NCI-H1436 (cell line): Measurements from ENCODE around the gene ZNF33A.
A peak's percentile ranks its signal among the peaks of the same experiment; 100 is the strongest.
"Not testable (repeated sequence)": the region's sequence is repeated elsewhere in the genome, so short reads cannot be mapped to it uniquely, and the experiment has no call there.

Experiments
- DNase-seq: peaks from one replicate; lab custom pipeline; 2025; lab: John Stamatoyannopoulos, UW

Gene ZNF33A

DNA sequence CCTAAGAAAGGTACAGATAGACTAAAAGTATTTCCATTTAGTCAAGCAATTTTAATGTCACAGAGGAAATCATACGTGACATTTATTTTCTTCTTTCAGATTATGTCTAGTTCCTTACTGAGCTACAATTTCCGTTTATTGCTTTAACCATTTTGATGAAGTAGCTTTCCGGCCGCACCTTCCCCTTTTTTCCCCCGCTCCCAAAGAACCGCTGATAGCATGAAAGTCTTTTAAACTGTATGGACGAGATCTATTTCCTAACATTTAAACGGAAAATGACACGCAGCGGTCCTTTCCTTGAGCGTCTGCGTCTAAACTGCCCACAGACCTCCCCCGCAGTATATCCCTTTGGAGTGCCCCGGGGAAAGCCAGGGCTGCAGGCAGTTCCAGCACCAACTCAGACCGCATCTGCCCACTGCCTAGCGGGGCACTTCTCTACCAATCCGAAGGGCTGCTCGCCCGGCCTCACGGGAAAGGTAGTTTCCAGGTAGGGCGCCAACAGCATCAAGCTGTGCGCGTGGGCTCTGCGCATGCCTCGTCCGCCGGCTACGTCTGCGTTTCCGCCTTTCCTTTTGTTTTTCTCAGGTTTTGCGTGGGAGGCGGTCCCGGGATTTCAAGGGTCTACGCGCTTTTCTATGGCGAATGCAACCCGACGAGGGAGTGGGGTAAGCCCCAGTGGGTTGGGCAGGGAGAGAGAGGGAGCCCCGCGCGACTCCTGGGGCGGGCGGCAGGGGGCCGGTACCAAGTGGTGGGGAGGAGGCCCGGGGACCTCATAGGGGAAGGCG, at the start of gene ZNF33A:
Gene ZNF33A (plus strand): TSS at position 557 of the 785 bp plus-strand sequence. CDS start 1,667 bp downstream, outside the sequence.
- peak; percentile 96 for DNase-seq

DNA sequence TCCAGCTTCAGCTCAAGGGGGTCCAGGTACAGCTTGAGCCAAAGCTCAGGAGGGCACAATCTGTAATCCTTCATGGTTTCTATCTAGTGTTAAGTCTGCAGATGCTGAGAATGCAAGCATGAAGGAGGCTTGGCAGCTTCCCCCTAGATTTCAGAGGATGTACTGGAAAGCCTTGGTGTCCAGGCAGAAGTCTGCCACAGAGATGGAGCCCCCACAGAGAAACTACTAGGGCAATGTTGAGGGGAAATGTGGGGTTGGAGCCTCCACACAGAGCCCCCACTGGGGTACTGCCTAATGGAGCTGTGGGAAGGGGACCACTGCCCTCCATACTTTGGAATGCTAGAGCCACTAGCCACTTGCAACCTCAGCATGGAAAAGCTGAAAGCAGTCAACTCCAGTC, 45.5 kb upstream of the ZNF33A start:
- DNase-seq, result no peak

DNA sequence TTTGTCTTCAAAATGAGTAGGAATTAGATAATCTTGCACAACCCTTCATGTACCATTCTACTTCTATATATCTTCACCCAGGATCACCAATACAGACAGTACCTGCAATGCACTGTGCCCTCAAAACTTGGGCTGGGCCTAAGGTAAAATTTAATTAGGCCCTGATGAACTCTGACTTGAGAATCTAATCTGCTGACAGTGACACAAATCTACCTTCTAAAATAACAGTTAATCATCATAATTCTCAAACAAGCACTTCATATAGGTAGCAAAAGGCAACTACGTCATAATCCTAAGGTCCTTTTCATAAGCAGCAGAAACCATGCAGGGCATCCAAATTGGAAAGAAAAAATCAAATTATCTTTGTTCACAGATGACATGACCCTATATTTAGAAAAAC, 38.1 kb upstream of the ZNF33A start:
- no peak for DNase-seq

DNA sequence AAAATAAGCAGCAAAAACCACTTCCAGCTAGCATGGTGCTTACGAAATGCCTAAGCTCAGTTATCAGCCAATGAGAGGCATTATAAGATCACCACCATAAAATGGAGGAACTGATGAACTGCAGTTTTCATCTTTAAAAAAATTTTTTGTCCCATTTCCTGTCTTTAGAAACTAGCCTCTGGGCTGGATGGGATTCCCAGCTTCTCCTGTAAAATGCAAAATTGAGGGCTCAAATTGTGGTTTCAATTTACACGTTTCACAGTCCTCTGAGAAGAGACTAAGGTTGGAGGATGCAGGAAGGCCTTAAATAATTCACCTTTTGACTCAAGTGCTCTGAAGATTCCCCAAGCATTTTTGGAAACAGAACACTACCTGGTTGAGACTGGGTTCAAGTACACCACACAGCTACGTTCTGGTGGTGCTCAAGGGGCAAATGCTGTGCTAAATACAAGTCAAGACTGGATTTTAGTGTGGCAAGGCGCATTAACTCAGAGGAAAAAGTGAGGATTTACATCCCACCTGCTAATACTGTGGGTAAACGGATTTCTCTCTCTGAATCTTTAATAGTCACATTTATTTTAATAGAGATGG, 35.0 kb upstream of the ZNF33A start:
- DNase-seq, result no peak

DNA sequence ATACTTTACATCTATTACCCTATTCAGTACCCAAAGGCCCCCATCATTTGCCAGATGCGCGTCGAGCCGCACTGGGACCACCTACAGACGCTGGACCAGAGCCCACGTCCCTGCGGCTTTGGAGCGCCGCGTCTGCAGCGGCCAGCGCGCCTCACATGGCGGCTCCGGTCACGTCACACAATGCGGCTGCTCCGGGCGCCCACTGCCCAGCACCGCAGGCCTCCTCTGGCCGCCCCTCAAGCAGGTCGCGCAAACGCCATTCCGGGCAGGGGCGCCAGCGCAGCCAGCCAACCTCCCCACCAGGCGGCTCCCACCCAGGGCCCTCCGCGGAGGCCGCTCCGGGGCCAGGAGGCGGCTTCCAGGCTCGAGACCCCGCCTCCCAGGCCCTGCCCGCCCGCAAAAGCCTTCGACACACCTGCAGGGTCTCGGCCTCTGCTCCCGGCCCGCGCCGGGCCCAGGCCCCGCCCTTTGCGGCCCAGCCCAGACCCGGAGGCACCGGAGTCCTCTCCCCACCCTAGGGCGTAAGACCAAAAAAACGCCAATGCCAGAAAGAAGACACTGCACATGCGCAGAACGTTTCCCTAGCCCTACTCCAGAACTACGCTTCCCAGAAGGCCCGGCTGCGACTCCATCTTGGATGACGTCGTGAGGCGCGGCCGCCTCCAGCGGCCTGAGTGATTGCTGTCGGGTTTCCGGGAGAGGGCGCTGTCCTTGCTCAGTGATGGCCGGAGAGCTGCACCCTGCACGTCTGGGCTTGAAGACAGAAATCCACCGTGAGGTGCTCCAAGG, 34.2 kb upstream of the ZNF33A start, which contains the start of gene ZNF25:
Gene ZNF25 (minus strand): TSS at position 557 of the 789 bp plus-strand sequence. CDS start 4,925 bp downstream, outside the sequence.
- peak; percentile 100 for DNase-seq

DNA sequence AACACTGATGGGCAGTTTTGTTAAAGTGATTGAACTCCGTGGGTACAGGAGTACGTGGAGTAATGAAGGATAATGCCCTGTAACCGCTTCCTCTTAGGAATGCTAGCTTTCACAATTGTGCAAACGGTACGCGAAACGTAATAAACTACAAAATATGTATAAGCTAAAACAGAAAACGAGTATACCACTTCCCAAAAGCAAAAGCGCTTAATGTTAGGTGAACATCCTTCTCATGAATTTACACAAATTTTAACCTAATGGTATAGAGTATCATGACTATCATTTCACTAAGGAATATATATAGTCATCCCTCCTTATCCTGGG, 33.6 kb upstream of the ZNF33A start:
- no peak for DNase-seq

DNA sequence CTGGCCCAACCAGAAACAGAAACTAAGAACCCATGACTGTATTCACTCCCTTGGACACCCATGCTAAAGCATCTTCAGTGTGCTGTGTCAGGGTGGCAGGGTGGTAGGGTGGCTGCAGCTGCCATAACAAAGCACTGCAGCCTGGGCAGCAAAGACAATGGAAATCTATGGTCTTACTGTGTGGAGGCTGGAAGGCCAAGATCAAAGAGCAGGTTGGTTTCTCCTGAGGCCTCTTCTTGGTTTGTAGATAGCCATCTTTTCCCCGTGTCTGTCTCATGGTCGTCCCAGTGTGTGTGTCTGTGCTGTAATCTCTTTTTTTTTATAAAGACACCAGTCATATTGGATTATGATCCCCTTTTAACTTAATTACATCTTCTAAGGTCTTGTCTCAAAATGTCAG, 18.8 kb upstream of the ZNF33A start:
- DNase-seq, result no peak

DNA sequence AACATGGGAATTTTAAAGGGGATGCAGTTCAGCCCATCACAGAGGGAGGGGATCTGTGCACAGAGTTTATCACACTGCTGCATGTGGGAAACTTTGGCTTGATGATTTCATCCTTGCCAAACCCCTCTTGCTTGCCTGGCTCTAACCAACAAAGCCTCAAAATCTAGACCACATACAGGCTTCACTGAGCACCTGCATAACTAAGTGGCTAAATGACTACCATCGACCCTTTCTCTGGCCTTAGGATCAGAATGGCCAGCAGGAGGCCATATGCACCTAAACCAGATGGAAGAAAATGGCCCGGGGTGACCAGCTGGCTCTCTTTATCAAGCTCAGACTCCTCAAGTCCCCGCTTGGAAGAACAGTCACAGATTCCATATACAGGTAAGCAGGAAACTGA, 18.4 kb upstream of the ZNF33A start:
- DNase-seq, result no peak

DNA sequence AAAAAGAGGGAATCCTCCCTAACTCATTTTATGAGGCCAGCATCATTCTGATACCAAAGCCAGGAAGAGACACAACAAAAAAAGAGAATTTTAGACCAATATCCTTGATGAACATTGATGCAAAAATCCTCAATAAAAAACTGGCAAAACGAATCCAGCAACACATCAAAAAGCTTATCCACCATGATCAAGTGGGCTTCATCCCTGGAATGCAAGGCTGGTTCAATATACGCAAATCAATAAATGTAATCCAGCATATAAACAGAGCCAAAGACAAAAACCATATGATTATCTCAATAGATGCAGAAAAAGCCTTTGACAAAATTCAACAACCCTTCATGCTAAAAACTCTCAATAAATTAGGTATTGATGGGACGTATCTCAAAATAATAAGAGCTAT, 11.6 kb upstream of the ZNF33A start:
- not testable (repeated sequence) for DNase-seq

DNA sequence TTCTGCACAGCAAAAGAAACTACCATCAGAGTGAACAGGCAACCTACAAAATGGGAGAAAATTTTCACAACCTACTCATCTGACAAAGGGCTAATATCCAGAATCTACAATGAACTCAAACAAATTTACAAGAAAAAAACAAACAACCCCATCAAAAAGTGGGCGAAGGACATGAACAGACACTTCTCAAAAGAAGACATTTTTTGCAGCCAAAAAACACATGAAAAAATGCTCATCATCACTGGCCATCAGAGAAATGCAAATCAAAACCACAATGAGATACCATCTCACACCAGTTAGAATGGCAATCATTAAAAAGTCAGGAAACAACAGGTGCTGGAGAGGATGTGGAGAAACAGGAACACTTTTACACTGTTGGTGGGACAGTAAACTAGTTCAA, 10.0 kb upstream of the ZNF33A start:
- not testable (repeated sequence) for DNase-seq

DNA sequence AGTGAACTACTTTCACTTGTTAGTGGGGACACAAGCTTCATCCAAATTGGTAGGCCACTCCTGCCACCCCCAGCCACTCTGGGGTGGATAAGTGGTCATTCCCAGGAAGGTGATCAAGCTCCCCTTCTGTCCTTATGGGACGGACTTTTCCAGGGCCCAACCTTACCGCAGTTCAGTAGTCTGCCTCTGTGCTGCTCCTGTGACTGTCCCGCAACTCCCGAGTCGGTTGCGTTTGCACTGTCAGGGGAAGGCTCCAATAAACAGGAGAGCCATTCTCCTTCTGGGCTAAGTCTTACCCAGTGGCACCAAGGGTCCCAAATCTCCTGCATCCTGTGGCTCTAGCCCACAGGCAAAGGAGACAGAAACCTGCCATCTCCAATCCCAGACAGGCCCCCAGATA, 7.4 kb upstream of the ZNF33A start:
- DNase-seq, result no peak

DNA sequence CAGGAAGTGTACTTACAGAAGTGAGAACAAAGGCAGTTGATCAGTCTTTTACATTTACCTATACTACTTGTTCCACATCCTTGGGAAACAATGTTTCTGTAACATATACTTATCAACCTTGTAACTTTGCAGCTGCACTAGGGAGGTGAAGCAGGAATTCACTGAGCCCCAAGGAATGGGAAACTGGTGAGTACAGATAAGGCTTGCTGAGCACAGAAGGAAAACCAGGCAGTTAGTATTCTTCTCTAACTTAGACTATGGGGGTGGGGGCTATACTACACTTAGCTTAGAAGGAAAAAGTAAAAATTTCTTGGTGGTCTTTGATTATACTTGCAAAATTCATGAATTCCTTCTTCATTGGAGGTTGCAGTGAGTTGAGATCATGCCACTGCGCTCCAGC, 6.9 kb upstream of the ZNF33A start:
- no peak for DNase-seq

DNA sequence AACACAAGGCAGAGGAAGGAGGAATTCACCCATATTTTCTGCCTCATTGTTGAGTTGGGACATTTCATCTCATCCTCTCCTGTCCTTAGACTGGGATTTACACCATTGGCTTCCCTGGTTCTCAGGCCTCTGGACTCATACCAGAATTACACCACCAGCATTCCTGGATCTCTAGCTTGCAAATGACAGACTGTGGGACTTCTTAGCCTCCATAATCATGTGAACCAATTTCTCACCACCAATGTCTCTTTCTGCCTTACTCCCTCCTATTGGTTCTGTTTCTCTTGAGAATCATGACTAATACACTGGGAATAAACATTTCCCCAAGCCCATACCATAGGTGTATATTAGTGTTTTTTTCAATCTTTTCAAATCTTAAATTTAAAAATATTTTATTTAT, 2.9 kb upstream of the ZNF33A start:
- DNase-seq, result no peak

DNA sequence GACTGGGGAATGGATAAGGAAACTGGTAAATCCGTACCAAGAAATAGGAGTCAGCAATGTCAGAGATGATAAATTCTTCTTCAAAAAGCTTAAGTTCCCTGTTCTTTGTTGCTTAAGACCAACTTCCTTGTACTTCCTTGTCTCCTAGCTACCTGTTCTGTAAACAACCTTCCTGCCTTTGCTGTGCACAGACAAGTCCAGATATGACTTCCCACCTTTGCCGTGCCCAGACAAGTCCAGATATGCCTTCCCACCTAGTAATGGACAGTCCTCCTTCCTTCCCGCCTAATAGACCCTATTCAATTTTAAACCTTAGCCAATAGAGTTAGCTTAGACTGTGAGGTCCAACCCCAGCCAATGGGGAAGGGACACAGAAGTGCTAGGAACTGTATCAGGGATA, 2.5 kb upstream of the ZNF33A start:
- DNase-seq, result no peak

DNA sequence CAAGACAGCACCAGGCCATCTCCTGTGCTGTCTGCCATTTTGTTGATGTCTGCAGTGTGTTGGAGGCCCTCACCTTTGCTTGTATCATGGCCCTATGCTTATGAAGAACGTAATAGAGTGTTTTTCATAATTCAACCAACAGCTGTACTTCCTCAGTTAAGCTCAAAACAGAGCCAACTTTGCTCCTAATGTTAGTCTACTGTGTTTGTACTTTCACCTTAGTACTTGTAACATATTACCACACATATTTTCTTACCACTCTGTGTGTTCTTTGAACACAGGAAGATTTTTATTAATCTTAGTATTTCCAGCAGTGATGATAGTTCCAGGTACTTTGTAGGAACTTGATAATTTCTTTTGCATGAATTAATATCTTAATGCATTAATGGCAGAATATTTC, 5.9 kb downstream of the ZNF33A start:
- DNase-seq, result no peak

DNA sequence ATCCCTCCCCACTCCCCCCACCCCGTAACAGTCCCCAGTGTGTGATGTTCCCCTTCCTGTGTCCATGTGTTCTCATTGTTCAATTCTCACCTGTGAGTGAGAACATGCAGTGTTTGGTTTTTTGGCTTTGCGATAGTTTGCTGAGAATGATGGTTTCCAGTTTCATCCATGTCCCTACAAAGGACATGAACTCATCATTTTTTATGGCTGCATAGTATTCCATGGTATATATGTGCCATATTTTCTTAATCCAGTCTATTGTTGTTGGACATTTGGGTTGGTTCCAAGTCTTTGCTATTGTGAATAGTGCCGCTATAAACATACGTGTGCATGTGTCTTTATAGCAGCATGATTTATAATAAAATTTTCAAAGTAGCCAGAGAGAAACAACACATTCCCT, 8.6 kb downstream of the ZNF33A start:
- DNase-seq, result not testable (repeated sequence)

DNA sequence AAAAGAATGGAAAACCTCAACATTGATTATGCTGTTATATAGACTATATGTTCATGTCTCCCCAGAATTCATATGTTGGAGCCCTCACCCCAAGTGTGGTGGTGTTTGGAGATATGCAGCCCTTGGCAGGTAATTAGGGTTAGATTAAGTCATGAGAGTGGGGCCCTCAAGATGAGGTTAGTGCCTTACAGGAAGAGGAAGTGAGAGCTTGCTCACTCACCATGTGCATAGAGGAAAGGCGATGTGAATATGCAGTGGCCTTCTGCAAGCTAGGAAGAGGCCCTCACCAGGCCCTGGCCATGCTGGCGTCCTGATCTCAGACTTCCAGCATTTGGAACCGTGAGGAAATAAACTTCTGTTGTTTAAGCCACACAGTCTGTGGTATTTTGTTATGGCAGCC, 14.8 kb downstream of the ZNF33A start:
- DNase-seq, result no peak

DNA sequence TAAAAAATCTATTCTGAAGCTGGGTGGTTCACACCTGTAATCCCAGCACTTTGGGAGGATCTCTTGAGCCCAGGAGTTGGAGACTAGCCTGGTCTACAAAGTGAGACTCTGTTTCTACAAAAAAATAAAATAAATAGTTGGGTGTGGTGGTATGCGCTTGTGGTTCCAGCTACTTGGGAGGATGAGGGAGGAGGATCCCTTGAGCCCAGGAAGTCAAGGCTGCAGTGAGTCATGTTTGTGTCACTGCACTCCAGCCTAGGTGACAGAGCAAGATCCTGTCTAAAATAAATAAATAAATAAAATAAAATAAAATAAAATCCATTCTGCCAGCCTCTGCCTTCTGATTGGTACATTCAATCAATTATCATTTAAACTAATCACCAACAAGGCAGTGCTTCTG, 17.5 kb downstream of the ZNF33A start:
- DNase-seq, result no peak

DNA sequence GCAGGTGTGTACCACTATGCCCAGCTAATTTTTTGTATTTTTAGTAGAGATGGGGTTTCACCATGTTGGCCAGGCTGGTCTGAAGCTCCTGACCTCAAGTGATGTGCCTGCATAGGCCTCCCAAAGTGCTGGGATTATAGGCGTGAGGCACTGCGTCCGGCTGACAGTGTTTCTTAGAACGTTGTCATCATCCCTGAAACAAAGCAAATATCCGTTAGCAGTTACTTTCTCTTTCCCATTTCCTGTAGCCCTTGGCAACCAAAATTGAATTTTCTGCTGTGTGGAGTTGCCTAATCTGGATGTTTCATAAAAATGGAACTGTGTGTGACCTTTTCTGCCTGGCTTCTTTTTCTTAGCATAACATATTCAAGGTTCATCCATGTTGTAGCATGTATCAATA, 22.4 kb downstream of the ZNF33A start:
- no peak for DNase-seq

DNA sequence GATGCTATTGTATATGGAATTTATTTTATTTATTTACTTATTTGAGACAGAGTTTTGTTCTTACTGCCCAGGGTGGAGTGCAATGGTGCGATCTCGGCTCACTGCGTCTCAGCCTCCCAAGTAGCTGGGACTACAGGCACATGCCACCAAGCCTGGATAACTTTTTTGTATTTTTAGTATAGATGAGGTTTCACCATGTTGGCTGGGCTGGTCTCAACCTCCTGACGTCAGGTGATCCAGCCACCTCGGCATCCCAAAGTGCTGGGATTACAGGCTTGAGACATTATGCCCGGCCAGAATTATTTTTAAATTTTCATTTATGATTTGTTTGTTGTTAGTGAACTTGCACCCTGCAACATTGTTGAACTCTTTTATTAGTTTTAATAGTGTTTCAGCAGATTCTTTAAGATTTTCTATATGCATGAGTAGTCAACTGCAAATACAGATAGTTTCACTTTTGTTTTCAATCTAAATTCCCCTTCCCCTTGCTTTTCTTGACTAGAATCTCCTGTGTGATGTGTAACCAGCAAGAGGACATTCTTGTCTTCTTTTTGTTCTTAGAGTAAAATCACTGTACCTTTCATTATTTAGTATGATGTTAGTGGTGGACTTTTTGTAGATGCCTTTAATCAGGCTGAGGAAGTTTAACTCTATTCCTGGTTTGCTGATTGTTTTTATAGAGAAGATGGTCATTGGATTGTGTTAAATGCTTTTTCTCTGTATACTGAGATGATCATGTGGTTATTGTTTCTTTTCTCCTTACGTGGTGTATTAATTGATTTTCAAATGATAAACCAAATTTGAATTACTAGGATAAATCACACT, 27.8 kb downstream of the ZNF33A start:
- no peak for DNase-seq

DNA sequence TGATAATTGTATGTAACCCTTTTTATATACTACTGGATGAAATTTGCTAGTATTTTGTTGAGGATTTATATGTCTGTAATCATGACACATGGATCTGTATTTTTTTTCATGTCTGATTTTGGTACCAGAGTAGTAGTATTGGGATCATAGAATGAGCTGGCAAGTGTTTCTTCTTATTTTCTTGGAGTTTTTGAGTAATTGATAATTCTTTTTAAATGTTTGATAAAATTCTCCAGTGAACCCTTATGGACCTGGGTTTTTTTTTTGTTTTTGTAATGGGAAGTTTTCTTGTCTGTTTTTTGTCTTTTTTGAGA, 28.4 kb downstream of the ZNF33A start:
- DNase-seq, result no peak

DNA sequence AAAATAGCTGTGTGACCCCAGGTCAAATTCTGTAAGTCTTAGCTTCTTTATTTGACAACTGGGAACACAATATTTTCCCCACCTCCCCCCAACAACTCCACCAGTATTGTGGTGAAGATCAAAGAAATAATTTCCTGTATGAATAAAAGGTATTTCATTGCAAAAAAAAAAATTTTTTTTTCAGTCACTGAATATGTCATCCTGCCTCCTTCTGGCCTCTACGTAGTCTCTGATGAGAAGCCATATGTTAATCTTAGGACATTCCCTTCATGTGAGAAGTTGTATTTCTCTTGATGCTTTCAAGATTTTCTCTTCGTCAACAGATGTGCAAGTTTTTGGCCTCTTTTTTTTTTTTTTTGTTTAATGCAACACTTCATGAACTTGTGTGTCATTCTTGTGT, 33.0 kb downstream of the ZNF33A start:
- no peak for DNase-seq
